IMR-90 (cell line): ENCODE measurements around the gene IHH. TPM values are rescaled to one million over a fixed set of nuclear protein-coding genes. Genes with fewer than 3 reads are reported as not detected.

Experiments used
- ATAC-seq: fragments of 200-7000 bp; cut with Tn5 transposase; 2 replicates; pipeline ENCODE4 v1.9.1; 2020; ENCODE audit warnings: low read depth, mild to moderate bottlenecking, moderate library complexity
- BruUV-seq: library from RNA; stranded (reverse); fragments of 400-500 nt; replicated peaks from 2 replicates; lab custom pipeline; 2021; lab: Mats Ljungman, UMichigan
- CTCF ChIA-PET: fragments of 300-600 bp; formaldehyde crosslinking; extraction: SDS; loops from one replicate; lab custom pipeline; 2021; ENCODE audit warnings: antibody characterized with exemption; lab: Yijun Ruan, JAX
- POLR2A ChIA-PET: fragments of 300-600 bp; sonication (Branson Sonifier 250); formaldehyde crosslinking; loops from one replicate; lab custom pipeline; 2022; ENCODE audit warnings: antibody characterized with exemption; ENCODE audit not compliant: unreplicated experiment; lab: Charles Lee
- DNase-seq: peaks from one replicate; pipeline ENCODE4 v3.0.0; 2013
- H2AFZ ChIP-seq: replicated peaks from 2 replicates; pipeline ENCODE3; 2013; ENCODE audit warnings: low read length, mild to moderate bottlenecking; ENCODE audit not compliant: poor library complexity
- H2AK5ac ChIP-seq: 2 replicates; pipeline ENCODE4 v1.6.1; 2013; ENCODE audit warnings: low read depth, low read length, inconsistent platforms
- H2AK9ac ChIP-seq: replicated peaks from 2 replicates; pipeline ENCODE3; 2013; ENCODE audit warnings: mild to moderate bottlenecking, low read depth, low read length, moderate library complexity; ENCODE audit not compliant: poor library complexity
- H2BK120ac ChIP-seq: 2 replicates; pipeline ENCODE4 v1.6.1; 2013; ENCODE audit warnings: low read depth, low read length, inconsistent platforms
- H2BK15ac ChIP-seq: 3 replicates; pipeline ENCODE4 v1.6.1; 2013; ENCODE audit warnings: low read depth, low read length, inconsistent platforms
- H2BK20ac ChIP-seq: 2 replicates; pipeline ENCODE4 v1.6.1; 2013; ENCODE audit warnings: low read depth, mild to moderate bottlenecking, inconsistent platforms, low read length, moderate library complexity
- H2BK5ac ChIP-seq: 2 replicates; pipeline ENCODE4 v1.6.1; 2013; ENCODE audit warnings: mild to moderate bottlenecking, low read depth, low read length, inconsistent platforms; ENCODE audit not compliant: poor library complexity, severe bottlenecking
- H3K14ac ChIP-seq: replicated peaks from 2 replicates; pipeline ENCODE4 v1.6.1; 2013; ENCODE audit warnings: low read depth, low read length, inconsistent platforms
- H3K18ac ChIP-seq: 2 replicates; pipeline ENCODE4 v1.6.1; 2013; ENCODE audit warnings: low read depth, low read length, control low read depth
- H3K23ac ChIP-seq: 2 replicates; pipeline ENCODE4 v1.6.1; 2013; ENCODE audit warnings: low read depth, low read length, inconsistent platforms
- H3K27ac ChIP-seq: 2 replicates; pipeline ENCODE4 v1.5.1; 2013; ENCODE audit warnings: mild to moderate bottlenecking, control low read depth, low read length; ENCODE audit not compliant: insufficient read depth
- H3K27me3 ChIP-seq: 2 replicates; pipeline ENCODE4 v1.6.1; 2013; ENCODE audit warnings: low read length; ENCODE audit not compliant: control insufficient read depth, insufficient read depth
- H3K36me3 ChIP-seq: 2 replicates; pipeline ENCODE4 v1.6.1; 2013; ENCODE audit warnings: low read length, mixed read lengths; ENCODE audit not compliant: control insufficient read depth, insufficient read depth
- H3K4ac ChIP-seq: 2 replicates; pipeline ENCODE4 v1.6.1; 2013; ENCODE audit warnings: low read depth, low read length, inconsistent platforms
- H3K4me1 ChIP-seq: 2 replicates; pipeline ENCODE4 v1.6.1; 2013; ENCODE audit warnings: low read length, mixed read lengths; ENCODE audit not compliant: control insufficient read depth, insufficient read depth
- H3K4me2 ChIP-seq: 2 replicates; pipeline ENCODE4 v1.6.1; 2013; ENCODE audit warnings: low read depth, mild to moderate bottlenecking, control low read depth, low read length, moderate library complexity
- H3K4me3 ChIP-seq: 2 replicates; pipeline ENCODE4 v1.5.1; 2013; ENCODE audit warnings: low read depth, mild to moderate bottlenecking, control low read depth, low read length, moderate library complexity; ENCODE audit not compliant: insufficient read depth
- H3K56ac ChIP-seq: 2 replicates; pipeline ENCODE4 v1.6.1; 2013; ENCODE audit warnings: low read length, inconsistent platforms; ENCODE audit not compliant: insufficient read depth; ENCODE audit errors: extremely low read depth
- H3K79me1 ChIP-seq, 2 experiments: 2 replicates each; pipeline ENCODE4 v1.6.1; 2013; ENCODE audit warnings: low read length in 2 of 2, inconsistent platforms in 1 of 2, low read depth in 1 of 2
- H3K9ac ChIP-seq: 2 replicates; pipeline ENCODE4 v1.6.1; 2013; ENCODE audit warnings: low read depth, low read length, control low read depth
- H3K9me1 ChIP-seq: 2 replicates; pipeline ENCODE4 v1.6.1; 2013; ENCODE audit warnings: low read length, inconsistent platforms; ENCODE audit not compliant: insufficient read depth
- H3K9me3 ChIP-seq: 2 replicates; pipeline ENCODE4 v1.6.1; 2013; ENCODE audit warnings: low read length; ENCODE audit not compliant: control insufficient read depth, insufficient read depth
- H4K20me1 ChIP-seq: 2 replicates; pipeline ENCODE4 v1.6.1; 2013; ENCODE audit warnings: low read length, inconsistent platforms; ENCODE audit not compliant: insufficient read depth
- H4K5ac ChIP-seq: 2 replicates; pipeline ENCODE4 v1.6.1; 2013; ENCODE audit warnings: mild to moderate bottlenecking, low read depth, low read length, control low read depth
- H4K8ac ChIP-seq, 2 experiments: 2 replicates each; pipeline ENCODE4 v1.6.1; 2013; ENCODE audit warnings: low read depth in 2 of 2, low read length in 2 of 2, control low read depth in 1 of 2, inconsistent platforms in 1 of 2
- H4K91ac ChIP-seq: 2 replicates; pipeline ENCODE4 v1.6.1; 2013; ENCODE audit warnings: low read depth, low read length, inconsistent platforms; ENCODE audit not compliant: insufficient read depth
- BHLHE40 ChIP-seq: fragments of 150-350 bp; IDR thresholded peaks from 2 replicates; pipeline ENCODE4 v1.6.1; 2016; ENCODE audit warnings: mild to moderate bottlenecking, low read depth, low read length
- CHD1 ChIP-seq: IDR thresholded peaks from 2 replicates; pipeline ENCODE4 v1.6.1; 2012; ENCODE audit warnings: low read depth, low read length, improper control_type of control experiment
- FOS ChIP-seq: fragments of 150-350 bp; IDR thresholded peaks from 2 replicates; pipeline ENCODE4 v1.6.1; 2016; ENCODE audit warnings: low read depth, low read length
- RFX5 ChIP-seq: IDR thresholded peaks from 2 replicates; pipeline ENCODE4 v1.8.0; 2012; ENCODE audit warnings: low read depth, mild to moderate bottlenecking, low read length, moderate library complexity
- SMC3 ChIP-seq: fragments of 150-350 bp; IDR thresholded peaks from 2 replicates; pipeline ENCODE4 v1.6.1; 2016; ENCODE audit warnings: low read depth, mild to moderate bottlenecking, antibody characterized with exemption, low read length, moderate library complexity
- WGBS, 2 experiments: methylation state at CpG; one replicate each; pipeline versions ENCODE4 v1.1.5 to v1.1.7; 2013; ENCODE audit warnings: missing lambda C conversion rate in 2 of 2; ENCODE audit not compliant: insufficient read length in 1 of 2; ENCODE audit errors: extremely low coverage in 2 of 2; 5-methylcytosine and 5-hydroxymethylcytosine counted together
- dilution Hi-C: fragments of 300-500 bp; cut with HindIII; formaldehyde crosslinking; loops from one replicate; pipeline ENCODE4 v1.14.3; 2018; ENCODE audit warnings: low sequenced_read_pairs; ENCODE audit not compliant: unreplicated experiment
- in situ Hi-C: fragments of 300-500 bp; cut with MboI; formaldehyde crosslinking; loops from 3 replicates; pipeline ENCODE4 v1.14.3; 2019; ENCODE audit warnings: low sequenced_read_pairs, inconsistent platforms, mixed read lengths
- intact Hi-C: fragments of 100-400 bp; cut with micrococcal nuclease; formaldehyde crosslinking; loops from 2 replicates; pipeline ENCODE4 v1.10.0; 2022
- polyA plus RNA-seq, 3 experiments: library from polyadenylated mRNA; depleted of rRNA; stranded (reverse); fragments of >200 nt; gene quantifications; 2 replicates each; pipeline ENCODE4 v1.2.3, GENCODE V29; 2012; ENCODE audit warnings: low replicate concordance in 1 of 3
- total RNA-seq: library from RNA; depleted of rRNA; stranded (reverse); fragments of >200 nt; gene quantifications from 2 replicates; pipeline ENCODE4 v1.2.3, GENCODE V29; 2012
- TF ChIP-seq, protein P1 (sequence below): fragments of 150-350 bp; IDR thresholded peaks from 2 replicates; pipeline ENCODE4 v1.6.1; 2016; ENCODE audit warnings: low read depth, mild to moderate bottlenecking, low read length, moderate library complexity, borderline replicate concordance
- TF ChIP-seq, protein P2 (sequence below): conservative IDR thresholded peaks from 2 replicates; pipeline ENCODE4 v1.5.1; 2012; ENCODE audit warnings: mild to moderate bottlenecking, low read depth, low read length, improper control_type of control experiment
- TF ChIP-seq, protein P3 (sequence below): fragments of 150-350 bp; IDR thresholded peaks from 2 replicates; pipeline ENCODE4 v1.6.1; 2017; ENCODE audit warnings: mild to moderate bottlenecking, antibody characterized with exemption, low read length, low read depth

The IHH gene
- total and polyA plus RNA-seq, 2 of the 4 experiments (the other 2 are of a cell fraction) = not detected

DNA sequence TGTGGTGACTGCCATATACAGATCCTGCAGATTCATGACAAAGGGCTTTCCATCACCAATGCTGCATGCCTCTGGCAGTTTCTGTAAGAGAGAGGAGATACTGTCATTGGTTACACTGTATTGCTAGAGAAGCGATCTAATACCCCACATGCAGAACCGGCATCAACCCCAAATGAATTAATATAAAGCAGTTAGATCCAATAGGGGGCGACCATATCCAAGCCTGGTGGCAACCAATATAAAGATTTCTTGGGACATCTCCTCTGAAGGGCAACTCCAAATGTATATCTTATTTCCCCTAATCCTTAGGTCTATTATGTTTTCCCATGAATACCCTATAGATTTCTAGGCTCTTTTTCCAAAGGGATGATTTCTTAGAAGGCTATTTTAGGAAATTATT, 17.4 kb upstream of the IHH start:
- POLR2A ChIA-PET = no interaction called here
- peaks cover 11% of the 10 kb centered on the region for H3K36me3 ChIP-seq
- DNase-seq = no peak
- no peak overlapping the region for H3K9ac ChIP-seq
- BruUV-seq = no TSS peak
- CTCF ChIA-PET = interaction anchor here (0.7 kb wide), 1 partner anchor 21 kb away, joined by 3 read pairs; no protein-coding TSS in a partner anchor
- WGBS, 2 experiments = no CpG with 5 or more reads among the region's 3 CpGs
- H3K9me3 ChIP-seq = no peaks in the 10 kb centered on the region
- no peak overlapping the region for H3K14ac ChIP-seq
- H4K20me1 ChIP-seq = peaks cover 12% of the 10 kb centered on the region; the same call in 1 of the 2 replicates
- H3K4me2 ChIP-seq = no peak overlapping the region
- H3K23ac ChIP-seq = no peak overlapping the region
- H4K8ac ChIP-seq = no peak overlapping the region
- no peaks in the 10 kb centered on the region; the same call in none of the 2 replicates for H3K27me3 ChIP-seq
- no peak overlapping the region for H2BK20ac ChIP-seq
- H2AK5ac ChIP-seq = no peak overlapping the region
- H2BK5ac ChIP-seq = no peak overlapping the region
- no peak overlapping the region for H3K56ac ChIP-seq
- H3K4me3 ChIP-seq = no peak overlapping the region
- dilution Hi-C loops (no loop called here), in situ Hi-C loops (no loop called here), intact Hi-C loops (no loop called here)
- H3K9me1 ChIP-seq = peaks cover 4% of the 10 kb centered on the region; the same call in 1 of the 2 replicates
- H4K5ac ChIP-seq = no peak overlapping the region
- H2BK120ac ChIP-seq = no peak overlapping the region
- no peak overlapping the region for H2BK15ac ChIP-seq
- H3K79me1 ChIP-seq = no peaks in the 10 kb centered on the region
- 0 out of 2 replicates have a peak, but pooled peaks cover 2% of the 10 kb centered on the region for H3K4me1 ChIP-seq
- H3K4ac ChIP-seq = no peak overlapping the region
- ATAC-seq = no peak
- H3K27ac ChIP-seq = no peak overlapping the region
- H2AK9ac ChIP-seq = no peak overlapping the region
- TF ChIP-seq, protein P1, sequence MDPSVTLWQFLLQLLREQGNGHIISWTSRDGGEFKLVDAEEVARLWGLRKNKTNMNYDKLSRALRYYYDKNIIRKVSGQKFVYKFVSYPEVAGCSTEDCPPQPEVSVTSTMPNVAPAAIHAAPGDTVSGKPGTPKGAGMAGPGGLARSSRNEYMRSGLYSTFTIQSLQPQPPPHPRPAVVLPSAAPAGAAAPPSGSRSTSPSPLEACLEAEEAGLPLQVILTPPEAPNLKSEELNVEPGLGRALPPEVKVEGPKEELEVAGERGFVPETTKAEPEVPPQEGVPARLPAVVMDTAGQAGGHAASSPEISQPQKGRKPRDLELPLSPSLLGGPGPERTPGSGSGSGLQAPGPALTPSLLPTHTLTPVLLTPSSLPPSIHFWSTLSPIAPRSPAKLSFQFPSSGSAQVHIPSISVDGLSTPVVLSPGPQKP = no peak
- TF ChIP-seq SMC3 (no peak), CHD1 (no peak), RFX5 (no peak), BHLHE40 (no peak), FOS (no peak)
- TF ChIP-seq, protein P2, sequence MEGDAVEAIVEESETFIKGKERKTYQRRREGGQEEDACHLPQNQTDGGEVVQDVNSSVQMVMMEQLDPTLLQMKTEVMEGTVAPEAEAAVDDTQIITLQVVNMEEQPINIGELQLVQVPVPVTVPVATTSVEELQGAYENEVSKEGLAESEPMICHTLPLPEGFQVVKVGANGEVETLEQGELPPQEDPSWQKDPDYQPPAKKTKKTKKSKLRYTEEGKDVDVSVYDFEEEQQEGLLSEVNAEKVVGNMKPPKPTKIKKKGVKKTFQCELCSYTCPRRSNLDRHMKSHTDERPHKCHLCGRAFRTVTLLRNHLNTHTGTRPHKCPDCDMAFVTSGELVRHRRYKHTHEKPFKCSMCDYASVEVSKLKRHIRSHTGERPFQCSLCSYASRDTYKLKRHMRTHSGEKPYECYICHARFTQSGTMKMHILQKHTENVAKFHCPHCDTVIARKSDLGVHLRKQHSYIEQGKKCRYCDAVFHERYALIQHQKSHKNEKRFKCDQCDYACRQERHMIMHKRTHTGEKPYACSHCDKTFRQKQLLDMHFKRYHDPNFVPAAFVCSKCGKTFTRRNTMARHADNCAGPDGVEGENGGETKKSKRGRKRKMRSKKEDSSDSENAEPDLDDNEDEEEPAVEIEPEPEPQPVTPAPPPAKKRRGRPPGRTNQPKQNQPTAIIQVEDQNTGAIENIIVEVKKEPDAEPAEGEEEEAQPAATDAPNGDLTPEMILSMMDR = no peak
- TF ChIP-seq, protein P3, sequence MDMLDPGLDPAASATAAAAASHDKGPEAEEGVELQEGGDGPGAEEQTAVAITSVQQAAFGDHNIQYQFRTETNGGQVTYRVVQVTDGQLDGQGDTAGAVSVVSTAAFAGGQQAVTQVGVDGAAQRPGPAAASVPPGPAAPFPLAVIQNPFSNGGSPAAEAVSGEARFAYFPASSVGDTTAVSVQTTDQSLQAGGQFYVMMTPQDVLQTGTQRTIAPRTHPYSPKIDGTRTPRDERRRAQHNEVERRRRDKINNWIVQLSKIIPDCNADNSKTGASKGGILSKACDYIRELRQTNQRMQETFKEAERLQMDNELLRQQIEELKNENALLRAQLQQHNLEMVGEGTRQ = no peak
- H4K91ac ChIP-seq = no peak overlapping the region
- no peak overlapping the region for H2AFZ ChIP-seq
- no peak overlapping the region for H3K18ac ChIP-seq
